Ascending aorta (tissue), 2 donors: ENCODE data around the gene OCA2. TPM values are rescaled to one million over a fixed set of nuclear protein-coding genes. Genes with fewer than 3 reads are reported as not detected.

ENCODE experiments used
- DNase-seq, 2 donors: peaks; one replicate each; pipeline ENCODE4 v3.0.0-alpha.2; 2019; ENCODE audit warnings: low spot score in 2 of 2
- H3K27ac ChIP-seq, 2 donors: fragments of 200-600 bp; sonication (generic); one replicate each; pipeline ENCODE4 v1.5.1; 2016 to 2017; ENCODE audit warnings: mild to moderate bottlenecking in 1 of 2
- H3K27me3 ChIP-seq: fragments of 200-600 bp; sonication (generic); one replicate; pipeline ENCODE4 v1.5.1; 2017
- H3K36me3 ChIP-seq, 2 donors: fragments of 200-600 bp; sonication (generic); one replicate each; pipeline ENCODE4 v1.5.1; 2016
- H3K4me1 ChIP-seq, 2 donors: fragments of 200-600 bp; sonication (generic); one replicate each; pipeline ENCODE4 v1.5.1; 2016 to 2017; ENCODE audit warnings: mild to moderate bottlenecking in 1 of 2
- H3K4me3 ChIP-seq, 2 donors: fragments of 200-600 bp; sonication (generic); one replicate each; pipeline ENCODE4 v1.5.1; 2016 to 2017; ENCODE audit warnings: mild to moderate bottlenecking in 1 of 2
- H3K9me3 ChIP-seq, 2 donors: fragments of 200-600 bp; sonication (generic); one replicate each; pipeline ENCODE4 v1.5.1; 2016
- intact Hi-C: fragments of 100-400 bp; cut with DNase I; formaldehyde crosslinking; loops from one replicate; pipeline ENCODE4 v1.15.1; 2023
- total RNA-seq: library from RNA; depleted of rRNA; stranded (reverse); fragments of >200 nt; gene quantifications from one replicate; pipeline ENCODE4 v1.1.0, GENCODE V29; 2016
- TF ChIP-seq, protein P1 (sequence below), 3 experiments: fragments of 200-600 bp in 2 of 3; fragments of 450-650 bp in 1 of 3; sonication (generic) in 2 of 3; IDR thresholded peaks; one replicate each; pipeline ENCODE4 v1.5.1; 2016 to 2019; ENCODE audit warnings: antibody characterized with exemption in 3 of 3, mild to moderate bottlenecking in 1 of 3, moderate library complexity in 1 of 3

OCA2 gene
- total RNA-seq, 1 donor from 2014 or later: 1.2 TPM

DNA sequence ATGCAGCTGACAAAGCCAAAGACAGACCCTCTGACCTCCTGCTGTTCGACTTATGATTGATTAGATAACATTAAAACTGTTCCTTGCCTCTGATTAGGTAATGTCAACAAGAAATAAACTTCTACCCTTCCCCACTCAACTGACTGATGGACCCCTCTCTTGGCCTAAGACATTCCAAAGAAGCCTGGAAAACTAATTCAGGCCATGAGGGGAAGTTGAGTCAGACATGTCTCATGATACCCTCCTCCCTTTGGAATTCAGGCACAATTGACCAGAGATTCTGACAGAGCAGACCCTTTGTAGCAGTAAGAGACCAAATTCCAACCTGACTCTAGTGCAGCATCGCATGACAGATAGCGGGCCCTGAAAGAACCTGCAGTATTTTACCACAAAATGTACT lies 354.5 kb downstream of the OCA2 start:
- TF ChIP-seq, protein P1, sequence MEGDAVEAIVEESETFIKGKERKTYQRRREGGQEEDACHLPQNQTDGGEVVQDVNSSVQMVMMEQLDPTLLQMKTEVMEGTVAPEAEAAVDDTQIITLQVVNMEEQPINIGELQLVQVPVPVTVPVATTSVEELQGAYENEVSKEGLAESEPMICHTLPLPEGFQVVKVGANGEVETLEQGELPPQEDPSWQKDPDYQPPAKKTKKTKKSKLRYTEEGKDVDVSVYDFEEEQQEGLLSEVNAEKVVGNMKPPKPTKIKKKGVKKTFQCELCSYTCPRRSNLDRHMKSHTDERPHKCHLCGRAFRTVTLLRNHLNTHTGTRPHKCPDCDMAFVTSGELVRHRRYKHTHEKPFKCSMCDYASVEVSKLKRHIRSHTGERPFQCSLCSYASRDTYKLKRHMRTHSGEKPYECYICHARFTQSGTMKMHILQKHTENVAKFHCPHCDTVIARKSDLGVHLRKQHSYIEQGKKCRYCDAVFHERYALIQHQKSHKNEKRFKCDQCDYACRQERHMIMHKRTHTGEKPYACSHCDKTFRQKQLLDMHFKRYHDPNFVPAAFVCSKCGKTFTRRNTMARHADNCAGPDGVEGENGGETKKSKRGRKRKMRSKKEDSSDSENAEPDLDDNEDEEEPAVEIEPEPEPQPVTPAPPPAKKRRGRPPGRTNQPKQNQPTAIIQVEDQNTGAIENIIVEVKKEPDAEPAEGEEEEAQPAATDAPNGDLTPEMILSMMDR (IDR thresholded peaks at IDR 0.05): no peak
- no peaks in the 10 kb centered on the region for H3K36me3 ChIP-seq
- H3K27ac ChIP-seq: no peak overlapping the region
- no peaks in the 10 kb centered on the region for H3K9me3 ChIP-seq
- no peak overlapping the region for H3K4me3 ChIP-seq
- intact Hi-C loops: no loop called here
- H3K4me1 ChIP-seq: no peaks in the 10 kb centered on the region
- DNase-seq: no peak
- H3K27me3 ChIP-seq: no peaks in the 10 kb centered on the region

DNA sequence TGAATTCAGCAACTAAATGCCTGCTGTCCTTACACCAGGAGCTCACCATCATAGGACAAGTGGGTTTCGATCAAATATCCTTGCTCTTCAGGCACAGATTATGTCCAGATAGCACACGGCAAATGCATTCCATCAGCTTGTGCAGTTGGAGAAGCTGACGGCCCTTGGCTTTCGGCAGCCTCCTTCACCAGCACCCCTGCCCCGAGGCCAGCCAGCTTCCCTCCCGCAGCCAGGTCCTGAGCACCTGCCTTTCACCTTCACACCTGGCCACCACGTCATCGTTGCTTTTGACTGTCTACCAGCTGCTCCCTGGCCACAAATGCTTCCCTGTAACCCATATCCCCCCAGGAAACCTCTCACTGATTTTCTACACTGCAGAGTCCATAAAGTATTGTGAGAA lies 355.5 kb downstream of the OCA2 start:
- intact Hi-C loops: no loop called here
- no peaks in the 10 kb centered on the region for H3K4me1 ChIP-seq

DNA sequence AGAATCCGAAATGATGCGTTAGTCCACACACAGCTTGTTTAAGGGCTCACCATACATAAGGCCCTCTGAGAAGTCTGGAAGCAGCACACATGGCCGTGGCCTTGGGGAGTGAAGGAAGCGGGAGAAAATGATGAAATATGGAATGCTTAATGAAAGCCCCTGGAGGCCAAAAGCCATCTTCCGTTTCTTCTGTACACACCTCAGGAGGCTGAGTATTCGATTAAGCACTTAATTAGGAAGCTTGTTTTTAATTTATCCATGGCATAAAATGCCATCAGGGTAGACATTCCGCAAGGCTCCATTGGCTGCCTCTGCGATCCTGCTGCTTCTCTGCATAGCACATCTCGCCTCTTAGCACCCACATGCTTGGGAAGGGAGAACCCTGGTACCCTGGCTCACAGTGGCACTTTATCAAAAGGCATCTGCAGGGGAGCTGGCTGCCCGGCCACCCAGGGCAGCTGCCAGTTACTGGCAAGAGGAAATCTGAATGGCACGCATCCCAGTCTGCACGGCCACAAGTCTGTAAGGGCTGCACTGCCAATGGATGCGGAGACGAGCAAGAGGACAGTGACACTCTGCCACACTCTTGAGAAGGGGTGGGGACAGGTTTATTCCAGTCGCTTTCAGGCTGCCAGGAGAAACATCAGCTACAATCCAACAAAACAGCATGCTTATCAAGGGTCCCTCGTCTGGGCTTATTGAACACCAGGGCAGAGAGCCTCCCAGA lies 356.2 kb downstream of the OCA2 start:
- no peaks in the 10 kb centered on the region for H3K27me3 ChIP-seq
- no peak for DNase-seq
- TF ChIP-seq, protein P1 (IDR thresholded peaks at IDR 0.05): no peak
- H3K27ac ChIP-seq: no peak overlapping the region
- intact Hi-C loops: no loop called here
- H3K4me1 ChIP-seq: no peaks in the 10 kb centered on the region
- no peaks in the 10 kb centered on the region for H3K36me3 ChIP-seq
- H3K9me3 ChIP-seq: no peaks in the 10 kb centered on the region
- H3K4me3 ChIP-seq: no peak overlapping the region

More for the DNA sequence above, 355.5 kb downstream of the OCA2 start:
- Histone ChIP-seq H3K36me3 (no peaks in the 10 kb centered on the region), H3K4me3 (no peak overlapping the region), H3K27me3 (no peaks in the 10 kb centered on the region), H3K27ac (no peak overlapping the region), H3K9me3 (no peaks in the 10 kb centered on the region)
- TF ChIP-seq, protein P1 (IDR thresholded peaks at IDR 0.05): no peak
- DNase-seq: no peak

DNA sequence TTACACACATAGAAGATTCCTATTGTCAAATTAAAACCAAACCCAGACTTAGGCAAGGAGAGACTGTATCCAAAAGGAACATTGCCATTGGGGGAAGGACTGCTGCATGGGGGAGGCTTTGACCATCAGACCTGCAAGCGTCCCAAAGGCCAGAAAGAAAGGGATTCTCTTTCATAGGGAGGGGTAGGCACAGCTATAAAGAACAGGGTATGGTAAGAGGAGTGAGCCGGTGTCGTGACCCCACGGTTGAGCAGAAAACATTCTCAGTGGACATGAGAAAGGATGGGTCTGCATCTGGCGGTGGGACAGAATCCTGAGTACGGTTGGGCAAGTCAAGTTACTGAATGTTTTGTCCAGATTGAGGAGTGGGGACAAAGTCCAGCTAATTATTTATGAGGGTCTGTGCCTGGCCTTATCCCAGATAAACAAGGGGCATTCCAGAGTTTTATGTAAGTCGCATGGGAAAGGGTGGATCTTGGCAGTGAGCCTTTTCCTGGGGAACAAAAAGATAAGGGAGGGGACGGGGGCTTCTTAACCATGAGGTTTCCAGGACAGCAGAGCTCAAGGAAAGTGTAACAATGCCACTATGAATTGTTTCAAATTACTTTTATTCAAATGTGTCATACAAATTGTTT lies 357.8 kb downstream of the OCA2 start:
- intact Hi-C loops: no loop called here
- Histone ChIP-seq H3K27me3 (no peaks in the 10 kb centered on the region), H3K4me3 (no peak overlapping the region), H3K27ac (no peak overlapping the region), H3K9me3 (no peaks in the 10 kb centered on the region), H3K36me3 (no peaks in the 10 kb centered on the region), H3K4me1 (no peaks in the 10 kb centered on the region)
- TF ChIP-seq, protein P1 (IDR thresholded peaks at IDR 0.05): no peak
- no peak for DNase-seq

DNA sequence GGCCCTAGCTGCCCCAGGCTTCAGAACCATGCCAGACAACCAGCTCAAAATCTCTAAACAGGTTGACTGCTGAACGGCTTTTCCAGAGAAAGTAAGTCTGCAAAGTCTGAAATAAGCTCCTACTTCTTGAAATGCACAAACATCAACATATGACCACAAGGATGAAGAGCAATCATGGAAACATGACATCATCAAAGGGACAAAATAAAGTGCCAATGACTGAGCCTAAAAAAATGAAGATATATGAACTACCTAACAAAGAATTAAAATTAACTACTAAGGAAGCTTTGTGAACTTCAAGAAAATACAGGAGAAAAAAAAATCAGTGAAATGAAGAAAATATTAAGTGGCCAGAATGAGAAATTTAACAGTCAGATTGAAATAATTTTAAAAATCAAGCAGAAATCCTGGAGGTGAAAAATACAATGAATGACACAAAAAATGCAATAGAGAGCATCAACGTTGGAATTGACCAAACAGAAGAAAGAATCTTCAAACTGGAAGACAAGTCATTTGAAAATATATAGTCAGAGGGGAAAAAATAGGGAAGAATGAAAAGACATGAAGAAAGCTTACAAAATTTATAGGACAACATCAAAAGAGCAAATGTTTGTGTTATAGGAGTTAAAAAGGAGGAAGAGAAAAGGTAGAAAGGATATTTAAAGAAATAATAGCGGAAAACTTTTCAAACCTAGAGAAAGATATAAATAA lies 364.2 kb downstream of the OCA2 start:
- H3K9me3 ChIP-seq: peaks cover 9 to 20% of the 10 kb centered on the region in 2 donors
- H3K36me3 ChIP-seq: no peaks in the 10 kb centered on the region
- H3K4me3 ChIP-seq: no peak overlapping the region
- H3K27me3 ChIP-seq: no peaks in the 10 kb centered on the region
- TF ChIP-seq, protein P1 (IDR thresholded peaks at IDR 0.05): no peak
- H3K27ac ChIP-seq: no peak overlapping the region
- DNase-seq: no peak
- intact Hi-C loops: no loop called here
- H3K4me1 ChIP-seq: no peaks in the 10 kb centered on the region
